Fibroblast of lung (primary cell): ENCODE results near the gene APOBEC3F. TPM values are rescaled to one million over a fixed set of nuclear protein-coding genes. Genes with fewer than 3 reads are reported as not detected.
"Not testable (repeated sequence)": the region's sequence is repeated elsewhere in the genome, so short reads cannot be mapped to it uniquely, and the experiment has no call there.

Experiments used
- DNase-seq, 2 donors: peaks; one replicate each; pipeline versions ENCODE4 v3.0.0 to v3.0.0-alpha.2; 2010; ENCODE audit warnings: low read depth in 2 of 2
- H2AFZ ChIP-seq: 2 replicates; pipeline ENCODE4 v1.5.1; 2012; ENCODE audit warnings: low read length, control low read depth, inconsistent platforms
- H3K27ac ChIP-seq: 2 replicates; pipeline ENCODE4 v1.5.1; 2011; ENCODE audit warnings: low read length, control low read depth; ENCODE audit not compliant: insufficient read depth
- H3K27me3 ChIP-seq: 2 replicates; pipeline ENCODE4 v1.5.1; 2011; ENCODE audit warnings: mild to moderate bottlenecking, low read length; ENCODE audit not compliant: control insufficient read depth, insufficient read depth
- H3K36me3 ChIP-seq: 2 replicates; pipeline ENCODE4 v1.5.1; 2011; ENCODE audit warnings: low read length; ENCODE audit not compliant: control insufficient read depth, insufficient read depth
- H3K4me1 ChIP-seq: 2 replicates; pipeline ENCODE4 v1.5.1; 2011; ENCODE audit warnings: low read length; ENCODE audit not compliant: control insufficient read depth, insufficient read depth; ENCODE audit errors: extremely low read depth
- H3K4me2 ChIP-seq: 2 replicates; pipeline ENCODE4 v1.5.1; 2011; ENCODE audit warnings: low read length, control low read depth; ENCODE audit not compliant: insufficient read depth; ENCODE audit errors: extremely low read depth
- H3K4me3 ChIP-seq, 4 experiments: fragments of 200-600 bp in 1 of 4; sonication (generic) in 1 of 4; replicated peaks in 1 of 4; 2 replicates each; pipeline ENCODE4 v1.5.1; 2011 to 2016; ENCODE audit warnings: low read length in 4 of 4, low read depth in 3 of 4, mild to moderate bottlenecking in 3 of 4, control low read depth in 2 of 4, inconsistent platforms in 1 of 4, mixed read lengths in 1 of 4; ENCODE audit not compliant: insufficient read depth in 1 of 4; ENCODE audit errors: control extremely low read depth in 1 of 4
- H3K79me2 ChIP-seq: 2 replicates; pipeline ENCODE4 v1.5.1; 2012; ENCODE audit warnings: mild to moderate bottlenecking, low read length, inconsistent platforms; ENCODE audit not compliant: control insufficient read depth, insufficient read depth
- H3K9ac ChIP-seq: 2 replicates; pipeline ENCODE4 v1.5.1; 2011; ENCODE audit warnings: mild to moderate bottlenecking, low read length, control low read depth; ENCODE audit not compliant: insufficient read depth
- H3K9me3 ChIP-seq: 2 replicates; pipeline ENCODE4 v1.5.1; 2012; ENCODE audit warnings: low read depth, low read length; ENCODE audit not compliant: control insufficient read depth, insufficient read depth
- H4K20me1 ChIP-seq: 2 replicates; pipeline ENCODE4 v1.5.1; 2011; ENCODE audit warnings: low read length; ENCODE audit not compliant: control insufficient read depth, insufficient read depth; ENCODE audit errors: extremely low read depth
- CTCF ChIP-seq, 2 donors: IDR thresholded peaks in 1 of 2; conservative IDR thresholded peaks in 1 of 2; 1 replicate in 1 of 2; 2 replicates in 1 of 2; pipeline ENCODE4 v1.5.1; 2011 to 2012; ENCODE audit warnings: low read length in 2 of 2, control low read depth in 1 of 2, inconsistent platforms in 1 of 2, low read depth in 1 of 2, mild to moderate bottlenecking in 1 of 2
- EZH2 ChIP-seq: IDR thresholded peaks from 2 replicates; pipeline ENCODE4 v1.5.1; 2012; ENCODE audit warnings: low read length, control low read depth, mild to moderate bottlenecking; ENCODE audit errors: missing control alignments
- polyA plus RNA-seq, 2 donors: library from polyadenylated mRNA; depleted of rRNA in 1 of 2; stranded (reverse) in 1 of 2; unstranded in 1 of 2; fragments of >200 nt; gene quantifications; 2 replicates each; pipeline ENCODE4 v1.2.1, GENCODE V29; 2011 to 2012; ENCODE audit warnings: missing spikeins in 1 of 2
- total RNA-seq: library from RNA; depleted of rRNA; stranded (reverse); fragments of >200 nt; gene quantifications from 2 replicates; pipeline ENCODE4 v1.2.1, GENCODE V29; 2014

Gene APOBEC3F
- total and polyA plus RNA-seq, 2 donors (not counting 1 experiment from before 2014, with no cell fraction given) = 6.3 to 7.8 TPM

- Histone ChIP-seq H3K36me3 (no peaks in the 10 kb centered on the region), H4K20me1 (no peaks in the 10 kb centered on the region), H3K27ac (no peak overlapping the region), H3K27me3 (peaks cover 5% of the 10 kb centered on the region), H3K4me1 (no peaks in the 10 kb centered on the region), H3K9me3 (no peaks in the 10 kb centered on the region), H3K4me2 (no peak overlapping the region), H3K9ac (no peak overlapping the region), H3K4me3 (no peak overlapping the region), H2AFZ (no peak overlapping the region), H3K79me2 (no peaks in the 10 kb centered on the region)
- no peak for DNase-seq
- TF ChIP-seq EZH2 (no peak), CTCF (conservative IDR thresholded peaks at IDR 0.05 in 1 of 2, IDR thresholded peaks at IDR 0.05 in 1 of 2; ENCODE audit: low read depth in 1 of 2, low read length in 2 of 2) (no peak)
These were observed 33.3 kb downstream of the APOBEC3F start for GRCh38 chr22:39073981-39074380.

GRCh38 chr22:39076155-39077025 lies 35.7 kb downstream of the APOBEC3F start:
- H3K36me3 ChIP-seq, DNase-seq, H3K9me3 ChIP-seq, H2AFZ ChIP-seq, H3K4me2 ChIP-seq, H4K20me1 ChIP-seq, H3K79me2 ChIP-seq, H3K9ac ChIP-seq, H3K27me3 ChIP-seq, H3K27ac ChIP-seq, H3K4me1 ChIP-seq: not testable (repeated sequence)
- peak overlapping the region in 1 of 4 experiments; percentile 28 for H3K4me3 ChIP-seq

GRCh38 chr22:39077026-39077840 lies 36.6 kb downstream of the APOBEC3F start, which contains the start of gene APOBEC3G:
TSS of gene APOBEC3G (plus strand) at chr22:39077275. CDS start at chr22:39077362, 87 bp downstream.
- not testable (repeated sequence) for H4K20me1 ChIP-seq, H3K79me2 ChIP-seq, H3K9me3 ChIP-seq, H3K4me1 ChIP-seq, H3K27me3 ChIP-seq, H3K36me3 ChIP-seq
- peak; percentile 35 to 59 for DNase-seq
- Histone ChIP-seq H3K4me3 (peak within 1 kb of the TSS; percentile 48 to 59 (median 56)), H3K4me2 (peak within 1 kb of the TSS; percentile 90), H3K27ac (peak within 1 kb of the TSS; percentile 47), H2AFZ (peak within 1 kb of the TSS; percentile 69), H3K9ac (peak within 1 kb of the TSS; percentile 46)

- H4K20me1 ChIP-seq, DNase-seq, H3K79me2 ChIP-seq, H3K27me3 ChIP-seq, H3K9ac ChIP-seq, H3K27ac ChIP-seq, H3K9me3 ChIP-seq, H3K4me1 ChIP-seq, H3K36me3 ChIP-seq, H2AFZ ChIP-seq: not testable (repeated sequence)
- Histone ChIP-seq H3K4me2 (peak overlapping the region; percentile 90), H3K4me3 (peak overlapping the region; percentile 48 to 59 (median 56))
These were observed 37.2 kb downstream of the APOBEC3F start for GRCh38 chr22:39077912-39078311.
